ENCODE results near the gene DENND2C.

Gene DENND2C

GRCh38 chr1:114535401-114535800, 134.4 kb downstream of the DENND2C start:
- no peak for DNase-seq

Measured in stimulated activated CD4-positive, alpha-beta T cell treated with anti-CD3 and anti-CD28 coated beads, Interleukin-12 subunit alpha, Interleukin-12 subunit beta, amount 100 ng/mL, for 4 hours (primary cell).